Fibroblast of skin of abdomen (primary cell): ENCODE results near the gene SLC6A9.

Experiments
- DNase-seq: peaks from one replicate; pipeline ENCODE4 v3.0.0-alpha.2; 2013

The SLC6A9 gene

GRCh38 chr1:44029260-44029910 is 1.9 kb downstream of the SLC6A9 start:
- DNase-seq = no peak

- no peak for DNase-seq
These were observed 3.9 kb downstream of the SLC6A9 start for GRCh38 chr1:44027320-44027719.

GRCh38 chr1:44025816-44026215 is 5.4 kb downstream of the SLC6A9 start:
- no peak for DNase-seq

- no peak for DNase-seq
These were observed 6.2 kb downstream of the SLC6A9 start for GRCh38 chr1:44024903-44025525.

GRCh38 chr1:44024031-44024902 is 7.0 kb downstream of the SLC6A9 start:
- no peak for DNase-seq

- no peak for DNase-seq
These were observed 9.5 kb downstream of the SLC6A9 start for GRCh38 chr1:44021581-44022321.

GRCh38 chr1:44021156-44021555 is 10.1 kb downstream of the SLC6A9 start:
- DNase-seq = no peak

- no peak for DNase-seq
These were observed 10.8 kb downstream of the SLC6A9 start for GRCh38 chr1:44020464-44020863.

- DNase-seq = no peak
These were observed 11.8 kb downstream of the SLC6A9 start for GRCh38 chr1:44019466-44019948.

- DNase-seq = no peak
These were observed 14.3 kb downstream of the SLC6A9 start for GRCh38 chr1:44016890-44017400.

- DNase-seq = no peak
These were observed 15.0 kb downstream of the SLC6A9 start for GRCh38 chr1:44016041-44016889.

- no peak for DNase-seq
These were observed 16.1 kb downstream of the SLC6A9 start for GRCh38 chr1:44015206-44015605.

- DNase-seq = no peak
These were observed 16.7 kb downstream of the SLC6A9 start for GRCh38 chr1:44014365-44015104.

GRCh38 chr1:44013949-44014348 is 17.3 kb downstream of the SLC6A9 start:
- no peak for DNase-seq

GRCh38 chr1:44012941-44013609 is 18.2 kb downstream of the SLC6A9 start:
- no peak for DNase-seq

- DNase-seq = no peak
These were observed 18.9 kb downstream of the SLC6A9 start for GRCh38 chr1:44012404-44012803.

- no peak for DNase-seq
These were observed 20.3 kb downstream of the SLC6A9 start for GRCh38 chr1:44010935-44011471.

- no peak for DNase-seq
These were observed 23.0 kb downstream of the SLC6A9 start for GRCh38 chr1:44008259-44008658.

- DNase-seq = no peak
These were observed 28.6 kb downstream of the SLC6A9 start for GRCh38 chr1:44002606-44003157.

GRCh38 chr1:44002165-44002564 is 29.1 kb downstream of the SLC6A9 start:
- DNase-seq = no peak
